AG04450 (cell line): ENCODE measurements around the gene OR10A3. TPM values are rescaled to one million over a fixed set of nuclear protein-coding genes. Genes with fewer than 3 reads are reported as not detected.

Experiments
- CTCF ChIA-PET: fragments of 300-600, 350-600 bp; formaldehyde crosslinking; extraction: SDS; loops from one replicate; lab custom pipeline; 2022; ENCODE audit warnings: antibody characterized with exemption, inconsistent platforms; lab: Charles Lee
- POLR2A ChIA-PET: fragments of 350-600 bp; formaldehyde crosslinking; extraction: SDS; loops from one replicate; lab custom pipeline; 2021; ENCODE audit warnings: antibody characterized with exemption, inconsistent platforms; lab: Yijun Ruan, JAX
- DNase-seq: peaks from one replicate; pipeline ENCODE4 v3.0.0-alpha.2; 2011; ENCODE audit warnings: low read depth, low spot score
- H3K27ac ChIP-seq: one replicate; pipeline ENCODE4 v1.5.1; 2012; ENCODE audit warnings: low read depth, low read length, control low read depth
- H3K27me3 ChIP-seq: one replicate; pipeline ENCODE4 v1.6.0; 2012; ENCODE audit warnings: low read length; ENCODE audit not compliant: control insufficient read depth, insufficient read depth
- H3K4me3 ChIP-seq: 2 replicates; pipeline ENCODE4 v1.5.1; 2011; ENCODE audit warnings: mild to moderate bottlenecking, low read depth, low read length, control low read depth
- H3K9me3 ChIP-seq: 2 replicates; pipeline ENCODE4 v1.5.1; 2012; ENCODE audit warnings: low read length; ENCODE audit not compliant: control insufficient read depth, insufficient read depth
- CTCF ChIP-seq: IDR thresholded peaks from 2 replicates; pipeline ENCODE4 v1.5.1; 2011; ENCODE audit warnings: low read depth, low read length, control low read depth, inconsistent platforms
- polyA plus RNA-seq: library from polyadenylated mRNA; depleted of rRNA; stranded (reverse); fragments of >200 nt; gene quantifications from 2 replicates; pipeline ENCODE4 v1.2.3, GENCODE V29; 2011

The OR10A3 gene
- polyA plus RNA-seq, 1 experiment: 0.15 TPM

- CTCF ChIA-PET: interaction anchor here (0.9 to 4.7 kb wide), 3 partner anchors 78 to 90 kb away, joined by 3 to 261 read pairs (median 14); no protein-coding TSS in a partner anchor
- Histone ChIP-seq H3K27ac (no peak overlapping the region), H3K27me3 (no peaks in the 10 kb centered on the region), H3K9me3 (peaks cover 4% of the 10 kb centered on the region), H3K4me3 (no peak overlapping the region)
- DNase-seq: no peak
- POLR2A ChIA-PET: no interaction called here
- TF ChIP-seq CTCF: no peak
These were observed 41.1 kb upstream of the OR10A3 start for GRCh38 chr11:7982582-7983119.

- no peak for DNase-seq
- no peak for TF ChIP-seq CTCF
- Histone ChIP-seq H3K27me3 (no peaks in the 10 kb centered on the region), H3K4me3 (no peak overlapping the region), H3K27ac (no peak overlapping the region), H3K9me3 (peaks cover 4% of the 10 kb centered on the region)
- ChIA-PET CTCF (interaction anchor here (0.9 kb wide), 1 partner anchor 77 kb away, joined by 3 read pairs; no protein-coding TSS in a partner anchor), POLR2A (no interaction called here)
These were observed 40.2 kb upstream of the OR10A3 start for GRCh38 chr11:7981619-7982157.

- POLR2A ChIA-PET: interaction anchor here (1.2 to 2.2 kb wide), 3 partner anchors 10 to 72 kb away, joined by 3 to 24 read pairs (median 3); partner anchors contain the start of genes EIF3F and NLRP10
- peak; percentile 77 for DNase-seq
- Histone ChIP-seq H3K27ac (peak overlapping the region; percentile 82), H3K9me3 (no peaks in the 10 kb centered on the region), H3K27me3 (no peaks in the 10 kb centered on the region), H3K4me3 (no peak overlapping the region; the same call in 1 of the 2 replicates)
- CTCF ChIA-PET: interaction anchor here (0.7 to 2.8 kb wide), 6 partner anchors 9 to 122 kb away, joined by 3 to 45 read pairs (median 11); partner anchors contain the start of gene EIF3F
- no peak for TF ChIP-seq CTCF
These were observed 35.9 kb upstream of the OR10A3 start for GRCh38 chr11:7977232-7977917.

- TF ChIP-seq CTCF: no peak
- no peaks in the 10 kb centered on the region for H3K27me3 ChIP-seq
- peak overlapping the region; percentile 13 for H3K27ac ChIP-seq
- no peak for DNase-seq
- ChIA-PET CTCF (interaction anchor here (0.9 to 3.2 kb wide), 6 partner anchors 12 to 125 kb away, joined by 3 to 37 read pairs (median 6); partner anchors contain the start of gene EIF3F), POLR2A (interaction anchor here (0.7 kb wide), 1 partner anchor 12 kb away, joined by 3 read pairs; no protein-coding TSS in a partner anchor)
- H3K9me3 ChIP-seq: no peaks in the 10 kb centered on the region
- no peak overlapping the region for H3K4me3 ChIP-seq
These were observed 33.2 kb upstream of the OR10A3 start for GRCh38 chr11:7974668-7975067.
